ENCODE data around the gene PRAMEF12. TPM values are rescaled to one million over a fixed set of nuclear protein-coding genes. Genes with fewer than 3 reads are reported as not detected.

PRAMEF12 gene
- total and polyA plus RNA-seq, 12 donors, result not detected

DNA sequence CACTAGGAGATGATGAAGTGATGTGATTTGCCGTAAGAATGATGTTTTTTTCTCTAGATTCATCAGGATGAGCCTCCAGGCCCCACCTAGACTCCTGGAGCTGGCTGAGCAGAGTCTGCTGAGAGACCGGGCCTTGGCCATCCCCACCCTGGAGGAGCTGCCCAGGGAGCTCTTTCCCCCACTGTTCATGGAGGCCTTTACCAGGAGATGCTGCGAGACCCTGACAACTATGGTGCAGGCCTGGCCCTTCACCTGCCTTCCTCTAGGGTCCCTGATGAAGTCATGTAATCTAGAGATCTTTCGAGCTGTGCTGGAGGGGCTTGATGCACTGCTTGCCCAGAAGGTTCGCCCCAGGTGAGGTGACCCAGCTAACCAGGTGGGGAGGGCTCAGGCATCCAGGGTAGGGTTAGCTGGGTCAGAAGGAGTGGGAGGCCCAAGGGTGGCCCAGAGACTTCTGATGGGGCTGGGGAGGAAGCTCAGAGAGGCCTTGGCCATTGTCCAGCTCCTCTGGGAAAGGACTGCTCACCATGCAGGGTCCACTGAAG is 1.3 kb downstream of the PRAMEF12 start:
- Histone ChIP-seq H3K27me3 (peaks cover 6% of the 10 kb centered on the region), H3K4me1 (replicated peaks in 1 of 2) (no peaks in the 10 kb centered on the region), H3K9me3 (replicated peaks in 1 of 3) (no peaks in the 10 kb centered on the region), H3K27ac (no peak overlapping the region), H3K4me3 (no peak overlapping the region), H3K36me3 (replicated peaks in 1 of 2) (no peaks in the 10 kb centered on the region)
- no peak for TF ChIP-seq POLR2A (IDR thresholded peaks at IDR 0.05)
- TF ChIP-seq, protein P1, sequence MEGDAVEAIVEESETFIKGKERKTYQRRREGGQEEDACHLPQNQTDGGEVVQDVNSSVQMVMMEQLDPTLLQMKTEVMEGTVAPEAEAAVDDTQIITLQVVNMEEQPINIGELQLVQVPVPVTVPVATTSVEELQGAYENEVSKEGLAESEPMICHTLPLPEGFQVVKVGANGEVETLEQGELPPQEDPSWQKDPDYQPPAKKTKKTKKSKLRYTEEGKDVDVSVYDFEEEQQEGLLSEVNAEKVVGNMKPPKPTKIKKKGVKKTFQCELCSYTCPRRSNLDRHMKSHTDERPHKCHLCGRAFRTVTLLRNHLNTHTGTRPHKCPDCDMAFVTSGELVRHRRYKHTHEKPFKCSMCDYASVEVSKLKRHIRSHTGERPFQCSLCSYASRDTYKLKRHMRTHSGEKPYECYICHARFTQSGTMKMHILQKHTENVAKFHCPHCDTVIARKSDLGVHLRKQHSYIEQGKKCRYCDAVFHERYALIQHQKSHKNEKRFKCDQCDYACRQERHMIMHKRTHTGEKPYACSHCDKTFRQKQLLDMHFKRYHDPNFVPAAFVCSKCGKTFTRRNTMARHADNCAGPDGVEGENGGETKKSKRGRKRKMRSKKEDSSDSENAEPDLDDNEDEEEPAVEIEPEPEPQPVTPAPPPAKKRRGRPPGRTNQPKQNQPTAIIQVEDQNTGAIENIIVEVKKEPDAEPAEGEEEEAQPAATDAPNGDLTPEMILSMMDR (IDR thresholded peaks at IDR 0.05), result no peak
- intact Hi-C loops (cut with DNase I), result no loop called here
- 80 to 85% (median 83%) methylated on average over 3 to 5 of the region's 5 CpGs for WGBS, 4 donors
- DNase-seq, result no peak

DNA sequence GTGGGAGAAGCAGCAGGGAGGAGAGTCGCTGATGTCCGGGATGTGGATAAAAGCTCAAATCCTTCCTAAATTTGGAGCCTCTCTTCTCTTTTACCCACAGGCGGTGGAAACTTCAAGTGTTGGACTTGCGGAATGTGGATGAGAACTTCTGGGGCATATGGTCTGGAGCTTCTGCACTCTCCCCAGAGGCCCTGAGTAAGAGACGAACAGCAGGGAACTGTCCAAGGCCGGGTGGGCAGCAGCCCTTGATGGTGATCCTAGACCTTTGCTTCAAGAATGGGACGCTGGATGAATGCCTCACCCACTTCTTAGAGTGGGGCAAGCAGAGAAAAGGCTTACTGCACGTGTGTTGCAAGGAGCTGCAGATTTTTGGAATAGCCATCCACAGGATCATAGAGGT is 1.9 kb downstream of the PRAMEF12 start:
- TF ChIP-seq, protein P1 (IDR thresholded peaks at IDR 0.05), result no peak
- no peak for TF ChIP-seq POLR2A (IDR thresholded peaks at IDR 0.05)
- WGBS, 4 donors, result 66 to 73% (median 68%) methylated on average over 7 to 8 of the region's 8 CpGs
- H3K4me1 ChIP-seq (replicated peaks in 1 of 2), result no peaks in the 10 kb centered on the region
- H3K27me3 ChIP-seq, result peaks cover 6% of the 10 kb centered on the region
- intact Hi-C loops (cut with DNase I), result no loop called here
- no peaks in the 10 kb centered on the region for H3K9me3 ChIP-seq (replicated peaks in 1 of 3)
- no peak overlapping the region for H3K27ac ChIP-seq
- DNase-seq, result no peak
- H3K4me3 ChIP-seq, result no peak overlapping the region
- H3K36me3 ChIP-seq (replicated peaks in 1 of 2), result no peaks in the 10 kb centered on the region

DNA sequence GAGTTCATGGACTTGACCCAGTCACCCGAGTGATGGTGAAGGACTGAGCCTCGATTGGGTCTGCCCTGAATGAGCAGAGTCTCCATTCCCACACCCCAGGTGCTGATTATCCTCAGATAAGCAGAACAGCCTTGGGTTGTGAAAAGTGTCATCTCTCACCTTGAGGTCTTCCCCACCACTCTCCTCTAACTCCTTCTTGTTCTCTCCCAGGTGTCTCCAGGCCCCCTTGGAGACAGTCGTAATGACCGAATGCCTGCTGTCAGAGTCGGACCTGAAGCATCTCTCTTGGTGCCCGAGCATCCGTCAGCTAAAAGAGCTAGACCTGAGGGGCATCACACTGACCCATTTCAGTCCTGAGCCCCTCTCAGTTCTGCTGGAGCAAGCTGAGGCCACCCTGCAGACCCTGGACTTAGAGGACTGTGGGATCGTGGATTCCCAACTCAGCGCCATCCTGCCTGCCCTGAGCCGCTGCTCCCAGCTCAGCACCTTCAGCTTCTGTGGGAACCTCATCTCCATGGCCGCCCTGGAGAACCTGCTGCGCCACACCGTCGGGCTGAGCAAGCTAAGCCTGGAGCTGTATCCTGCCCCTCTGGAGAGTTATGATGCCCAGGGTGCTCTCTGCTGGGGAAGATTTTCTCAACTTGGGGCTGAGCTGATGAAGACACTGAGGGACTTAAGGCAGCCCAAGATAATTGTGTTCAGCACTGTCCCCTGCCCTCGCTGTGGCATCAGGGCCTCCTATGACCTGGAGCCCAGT is 3.4 kb downstream of the PRAMEF12 start:
- Histone ChIP-seq H3K27me3 (peaks cover 6% of the 10 kb centered on the region), H3K4me3 (no peak overlapping the region), H3K36me3 (replicated peaks in 1 of 2) (no peaks in the 10 kb centered on the region), H3K4me1 (replicated peaks in 1 of 2) (no peaks in the 10 kb centered on the region), H3K9me3 (replicated peaks in 1 of 3) (no peaks in the 10 kb centered on the region), H3K27ac (no peak overlapping the region)
- intact Hi-C loops (cut with DNase I), result no loop called here
- WGBS, 4 donors, result 81 to 85% (median 83%) methylated on average over 12 to 15 of the region's 15 CpGs
- DNase-seq, result no peak
- TF ChIP-seq, protein P1 (IDR thresholded peaks at IDR 0.05), result no peak
- no peak for TF ChIP-seq POLR2A (IDR thresholded peaks at IDR 0.05)

DNA sequence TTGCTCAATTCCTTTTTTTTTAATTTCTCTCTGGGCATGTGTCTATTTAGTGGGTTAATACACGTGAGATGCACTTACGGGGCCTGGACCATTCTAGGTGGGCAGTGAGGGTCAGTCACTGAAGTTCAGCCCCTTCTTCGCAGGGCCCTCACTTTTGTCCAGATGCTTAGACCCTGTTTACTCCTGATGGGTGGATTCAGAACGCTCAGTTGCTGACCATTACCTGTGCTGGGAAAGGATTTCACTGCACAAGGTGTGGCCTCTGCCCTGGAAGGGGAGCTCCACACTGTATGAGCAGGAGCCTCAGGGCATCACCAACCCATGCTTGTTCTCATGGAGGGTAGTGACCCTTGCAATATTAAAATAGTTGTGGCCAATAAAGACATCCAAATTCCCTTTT is 4.5 kb downstream of the PRAMEF12 start:
- no peak overlapping the region for H3K4me3 ChIP-seq
- H3K9me3 ChIP-seq (replicated peaks in 1 of 3), result no peaks in the 10 kb centered on the region
- no peaks in the 10 kb centered on the region for H3K4me1 ChIP-seq (replicated peaks in 1 of 2)
- WGBS, 4 donors, result 68 to 87% (median 81%) methylated on average over 4 of the region's 4 CpGs
- H3K27me3 ChIP-seq, result peaks cover 6% of the 10 kb centered on the region
- no peak overlapping the region for H3K27ac ChIP-seq
- H3K36me3 ChIP-seq (replicated peaks in 1 of 2), result no peaks in the 10 kb centered on the region
- DNase-seq, result no peak
- intact Hi-C loops (cut with DNase I), result no loop called here
- no peak for TF ChIP-seq POLR2A (IDR thresholded peaks at IDR 0.05)
- TF ChIP-seq, protein P1 (IDR thresholded peaks at IDR 0.05), result no peak
